ENCODE measurements around the gene DYNLRB1. TPM values are rescaled to one million over a fixed set of nuclear protein-coding genes. Genes with fewer than 3 reads are reported as not detected.

DYNLRB1 gene
- total and polyA plus RNA-seq, 2 donors (not counting 3 experiments of a cell fraction or from before 2014, with no cell fraction given): 142 to 245 TPM

GRCh38 chr20:34544109-34544796 lies 28.0 kb downstream of the DYNLRB1 start:
- H3K9me1 ChIP-seq (replicated peaks; ENCODE audit: control insufficient read depth, extremely low read depth, insufficient read depth, low read length): no peaks in the 10 kb centered on the region
- H3K79me2 ChIP-seq (ENCODE audit: control insufficient read depth, insufficient read depth, low read length): no peaks in the 10 kb centered on the region
- H3K9me3 ChIP-seq (replicated peaks; ENCODE audit: control insufficient read depth, insufficient read depth, low read length): no peaks in the 10 kb centered on the region
- intact Hi-C loops (cut with micrococcal nuclease): no loop called here
- no peaks in the 10 kb centered on the region for H4K20me1 ChIP-seq (replicated peaks; ENCODE audit: control insufficient read depth, extremely low read depth, insufficient read depth, low read length)
- TF ChIP-seq FOS (IDR thresholded peaks at IDR 0.05; ENCODE audit: borderline replicate concordance, insufficient read depth, low read length): no peak
- no peak overlapping the region for H3K9ac ChIP-seq (replicated peaks; ENCODE audit: extremely low read depth, insufficient read depth, low read length)
- no peak overlapping the region for H3K27ac ChIP-seq (ENCODE audit: insufficient read depth, low read depth, low read length)
- no peak overlapping the region for H3K4me2 ChIP-seq (ENCODE audit: insufficient read depth, low read length)
- no peak overlapping the region for H2AFZ ChIP-seq (ENCODE audit: low read depth, low read length)
- POLR2A ChIA-PET: no interaction called here
- BruUV-seq (replicated peaks): no TSS peak
- no peaks in the 10 kb centered on the region for H3K27me3 ChIP-seq (ENCODE audit: control insufficient read depth in 2 of 2, insufficient read depth in 2 of 2, low read length in 2 of 2)
- DNase-seq (ENCODE audit: low read depth, low spot score): no peak
- no peaks in the 10 kb centered on the region for H3K4me1 ChIP-seq (ENCODE audit: control insufficient read depth, extremely low read depth, insufficient read depth, low read length)
- no peak for FAIRE-seq
- H3K4me3 ChIP-seq (replicated peaks in 1 of 3; ENCODE audit: insufficient read depth in 1 of 3, low read depth in 1 of 3, low read length in 3 of 3): no peak overlapping the region
- peaks cover 9 to 12% of the 10 kb centered on the region in 2 experiments for H3K36me3 ChIP-seq (ENCODE audit: control insufficient read depth in 2 of 2, extremely low read depth in 1 of 2, insufficient read depth in 2 of 2, low read length in 2 of 2)
- dilution Hi-C loops (cut with MboI; ENCODE audit: extremely low pct_ligation_motif_present, low sequenced_read_pairs): no loop called here
- CTCF ChIA-PET: interaction anchor here (0.6 to 1.4 kb wide), 6 partner anchors 10 to 232 kb away, joined by 3 to 4 read pairs (median 3); no protein-coding TSS in a partner anchor

GRCh38 chr20:34546751-34547181 lies 30.5 kb downstream of the DYNLRB1 start:
- no peak overlapping the region for H2AFZ ChIP-seq (ENCODE audit: low read depth, low read length)
- H3K79me2 ChIP-seq (ENCODE audit: control insufficient read depth, insufficient read depth, low read length): no peaks in the 10 kb centered on the region
- ChIA-PET CTCF (interaction anchor here (1.0 to 1.2 kb wide), 2 partner anchors 16 to 223 kb away, joined by 4 read pairs; no protein-coding TSS in a partner anchor), POLR2A (no interaction called here)
- H3K4me2 ChIP-seq (ENCODE audit: insufficient read depth, low read length): no peak overlapping the region
- no peaks in the 10 kb centered on the region for H3K9me3 ChIP-seq (replicated peaks; ENCODE audit: control insufficient read depth, insufficient read depth, low read length)
- no peaks in the 10 kb centered on the region for H4K20me1 ChIP-seq (replicated peaks; ENCODE audit: control insufficient read depth, extremely low read depth, insufficient read depth, low read length)
- BruUV-seq (replicated peaks): no TSS peak
- intact Hi-C loops (cut with micrococcal nuclease): no loop called here
- FAIRE-seq (no peak), DNase-seq (ENCODE audit: low read depth, low spot score) (no peak)
- TF ChIP-seq EZH2 (IDR thresholded peaks at IDR 0.05; ENCODE audit: borderline replicate concordance, low read depth, low read length, severe bottlenecking) (no peak), FOS (IDR thresholded peaks at IDR 0.05; ENCODE audit: borderline replicate concordance, insufficient read depth, low read length) (no peak), POLR2A (IDR thresholded peaks at IDR 0.05; ENCODE audit: low read depth, low read length) (no peak), POLR2AphosphoS5 (IDR thresholded peaks at IDR 0.05; ENCODE audit: insufficient read depth, low read depth, low read length) (no peak), GATA2 (IDR thresholded peaks at IDR 0.05; ENCODE audit: insufficient read depth, insufficient read length, low read depth, low read length) (no peak), JUN (IDR thresholded peaks at IDR 0.05; ENCODE audit: borderline replicate concordance, insufficient read depth, insufficient read length, low read depth) (no peak), MYC (IDR thresholded peaks at IDR 0.05; ENCODE audit: low read depth, low read length) (no peak)
- TF ChIP-seq, protein P1, sequence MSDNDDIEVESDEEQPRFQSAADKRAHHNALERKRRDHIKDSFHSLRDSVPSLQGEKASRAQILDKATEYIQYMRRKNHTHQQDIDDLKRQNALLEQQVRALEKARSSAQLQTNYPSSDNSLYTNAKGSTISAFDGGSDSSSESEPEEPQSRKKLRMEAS (IDR thresholded peaks at IDR 0.05; ENCODE audit: insufficient read depth, insufficient read length): no peak
- TF ChIP-seq, protein P2, sequence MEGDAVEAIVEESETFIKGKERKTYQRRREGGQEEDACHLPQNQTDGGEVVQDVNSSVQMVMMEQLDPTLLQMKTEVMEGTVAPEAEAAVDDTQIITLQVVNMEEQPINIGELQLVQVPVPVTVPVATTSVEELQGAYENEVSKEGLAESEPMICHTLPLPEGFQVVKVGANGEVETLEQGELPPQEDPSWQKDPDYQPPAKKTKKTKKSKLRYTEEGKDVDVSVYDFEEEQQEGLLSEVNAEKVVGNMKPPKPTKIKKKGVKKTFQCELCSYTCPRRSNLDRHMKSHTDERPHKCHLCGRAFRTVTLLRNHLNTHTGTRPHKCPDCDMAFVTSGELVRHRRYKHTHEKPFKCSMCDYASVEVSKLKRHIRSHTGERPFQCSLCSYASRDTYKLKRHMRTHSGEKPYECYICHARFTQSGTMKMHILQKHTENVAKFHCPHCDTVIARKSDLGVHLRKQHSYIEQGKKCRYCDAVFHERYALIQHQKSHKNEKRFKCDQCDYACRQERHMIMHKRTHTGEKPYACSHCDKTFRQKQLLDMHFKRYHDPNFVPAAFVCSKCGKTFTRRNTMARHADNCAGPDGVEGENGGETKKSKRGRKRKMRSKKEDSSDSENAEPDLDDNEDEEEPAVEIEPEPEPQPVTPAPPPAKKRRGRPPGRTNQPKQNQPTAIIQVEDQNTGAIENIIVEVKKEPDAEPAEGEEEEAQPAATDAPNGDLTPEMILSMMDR (IDR thresholded peaks at IDR 0.05; ENCODE audit: extremely low read depth in 1 of 2, insufficient read depth in 1 of 2, low read depth in 1 of 2, low read length in 2 of 2): no peak
- dilution Hi-C loops (cut with MboI; ENCODE audit: extremely low pct_ligation_motif_present, low sequenced_read_pairs): no loop called here
- no peaks in the 10 kb centered on the region for H3K4me1 ChIP-seq (ENCODE audit: control insufficient read depth, extremely low read depth, insufficient read depth, low read length)
- no peak overlapping the region for H3K27ac ChIP-seq (ENCODE audit: insufficient read depth, low read depth, low read length)
- H3K27me3 ChIP-seq (ENCODE audit: control insufficient read depth in 2 of 2, insufficient read depth in 2 of 2, low read length in 2 of 2): no peaks in the 10 kb centered on the region
- H3K9ac ChIP-seq (replicated peaks; ENCODE audit: extremely low read depth, insufficient read depth, low read length): no peak overlapping the region
- H3K36me3 ChIP-seq (ENCODE audit: control insufficient read depth in 2 of 2, extremely low read depth in 1 of 2, insufficient read depth in 2 of 2, low read length in 2 of 2): peaks cover 0 to 3% of the 10 kb centered on the region in 2 experiments
- H3K9me1 ChIP-seq (replicated peaks; ENCODE audit: control insufficient read depth, extremely low read depth, insufficient read depth, low read length): no peaks in the 10 kb centered on the region
- no peak overlapping the region for H3K4me3 ChIP-seq (replicated peaks in 1 of 3; ENCODE audit: insufficient read depth in 1 of 3, low read depth in 1 of 3, low read length in 3 of 3)
